DMS53 treated with DMSO at 0.1 percent for 48 hours (cell line): ENCODE results near the gene ANKRD35.
"Not testable (repeated sequence)": the region's sequence is repeated elsewhere in the genome, so short reads cannot be mapped to it uniquely, and the experiment has no call there.

Experiments
- DNase-seq: peaks from one replicate; lab custom pipeline; 2025; ENCODE audit not compliant: unreplicated experiment; lab: John Stamatoyannopoulos, UW

ANKRD35 gene, protein sequence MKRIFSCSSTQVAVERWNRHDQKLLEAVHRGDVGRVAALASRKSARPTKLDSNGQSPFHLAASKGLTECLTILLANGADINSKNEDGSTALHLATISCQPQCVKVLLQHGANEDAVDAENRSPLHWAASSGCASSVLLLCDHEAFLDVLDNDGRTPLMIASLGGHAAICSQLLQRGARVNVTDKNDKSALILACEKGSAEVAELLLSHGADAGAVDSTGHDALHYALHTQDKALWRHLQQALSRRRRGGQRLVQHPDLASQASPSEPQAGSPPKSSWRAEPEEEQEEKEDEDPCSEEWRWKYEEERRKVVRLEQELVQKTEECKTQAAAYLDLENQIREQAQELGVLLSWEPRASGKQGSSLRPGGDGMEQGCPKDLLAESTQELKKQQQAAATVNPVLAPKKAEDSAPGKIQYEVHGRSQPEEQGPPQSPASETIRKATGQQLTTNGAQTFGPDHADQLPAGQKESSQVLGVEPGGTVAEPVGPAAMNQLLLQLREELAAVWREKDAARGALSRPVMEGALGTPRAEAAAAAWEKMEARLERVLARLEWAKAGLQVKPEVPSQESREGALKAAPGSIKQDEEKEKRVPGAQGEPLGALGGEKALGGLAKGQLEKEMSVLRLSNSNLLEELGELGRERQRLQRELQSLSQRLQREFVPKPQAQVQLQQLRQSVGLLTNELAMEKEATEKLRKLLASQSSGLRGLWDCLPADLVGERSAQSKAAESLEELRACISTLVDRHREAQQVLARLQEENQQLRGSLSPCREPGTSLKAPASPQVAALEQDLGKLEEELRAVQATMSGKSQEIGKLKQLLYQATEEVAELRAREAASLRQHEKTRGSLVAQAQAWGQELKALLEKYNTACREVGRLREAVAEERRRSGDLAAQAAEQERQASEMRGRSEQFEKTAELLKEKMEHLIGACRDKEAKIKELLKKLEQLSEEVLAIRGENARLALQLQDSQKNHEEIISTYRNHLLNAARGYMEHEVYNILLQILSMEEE

DNA sequence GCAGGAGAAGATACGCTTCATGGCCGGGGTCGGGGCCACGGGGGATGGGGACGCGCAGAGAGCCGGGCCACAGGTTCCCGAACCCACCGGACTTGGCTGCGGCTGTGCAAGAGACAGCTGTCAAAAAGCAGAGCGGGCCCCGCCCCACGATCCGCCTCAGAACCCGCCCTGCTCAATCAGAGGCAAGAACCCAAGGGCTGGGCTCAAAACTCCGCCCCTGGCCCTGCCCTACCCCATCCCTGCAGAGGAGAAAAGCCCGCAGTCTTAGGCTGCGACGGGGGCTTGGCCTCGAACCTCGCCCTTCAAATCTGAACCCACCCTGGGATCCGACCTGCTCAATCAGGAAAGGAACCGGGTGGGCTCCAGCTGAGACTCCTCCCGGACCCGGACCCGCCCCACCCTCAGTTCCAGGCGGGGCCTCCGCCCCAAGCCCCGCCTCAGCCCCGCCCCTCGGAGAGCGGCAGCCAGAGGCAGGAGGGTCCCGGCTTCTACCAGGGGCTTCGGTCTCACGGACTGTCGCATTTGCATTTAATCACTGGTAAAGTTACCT, at the start of gene ANKRD35:
Gene ANKRD35 (minus strand): TSS at position 129 of the 550 bp plus-strand sequence. CDS start 108 bp downstream, at position 21.
- peak; percentile 52 for DNase-seq

DNA sequence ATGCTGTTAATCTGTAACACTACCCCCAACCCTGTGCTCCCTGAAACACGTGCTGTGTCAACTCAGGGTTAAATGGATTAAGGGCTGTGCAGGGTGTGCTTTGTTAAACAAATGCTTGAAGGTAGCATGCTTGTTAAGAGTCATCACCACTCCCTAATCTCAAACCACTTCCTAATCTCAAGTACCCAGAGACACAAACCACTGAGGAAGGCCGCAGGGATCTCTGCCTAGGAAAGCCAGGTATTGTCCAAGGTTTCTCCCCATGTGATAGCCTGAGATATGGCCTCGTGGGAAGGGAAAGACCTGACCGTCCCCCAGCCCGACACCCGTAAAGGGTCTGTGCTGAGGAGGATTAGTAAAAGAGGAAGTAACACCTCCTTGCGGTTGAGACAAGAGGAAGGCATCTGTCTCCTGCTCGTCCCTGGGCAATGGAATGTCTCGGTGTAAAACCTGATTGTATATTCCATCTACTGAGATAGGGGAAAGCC, 46.9 kb upstream of the ANKRD35 start:
- not testable (repeated sequence) for DNase-seq

DNA sequence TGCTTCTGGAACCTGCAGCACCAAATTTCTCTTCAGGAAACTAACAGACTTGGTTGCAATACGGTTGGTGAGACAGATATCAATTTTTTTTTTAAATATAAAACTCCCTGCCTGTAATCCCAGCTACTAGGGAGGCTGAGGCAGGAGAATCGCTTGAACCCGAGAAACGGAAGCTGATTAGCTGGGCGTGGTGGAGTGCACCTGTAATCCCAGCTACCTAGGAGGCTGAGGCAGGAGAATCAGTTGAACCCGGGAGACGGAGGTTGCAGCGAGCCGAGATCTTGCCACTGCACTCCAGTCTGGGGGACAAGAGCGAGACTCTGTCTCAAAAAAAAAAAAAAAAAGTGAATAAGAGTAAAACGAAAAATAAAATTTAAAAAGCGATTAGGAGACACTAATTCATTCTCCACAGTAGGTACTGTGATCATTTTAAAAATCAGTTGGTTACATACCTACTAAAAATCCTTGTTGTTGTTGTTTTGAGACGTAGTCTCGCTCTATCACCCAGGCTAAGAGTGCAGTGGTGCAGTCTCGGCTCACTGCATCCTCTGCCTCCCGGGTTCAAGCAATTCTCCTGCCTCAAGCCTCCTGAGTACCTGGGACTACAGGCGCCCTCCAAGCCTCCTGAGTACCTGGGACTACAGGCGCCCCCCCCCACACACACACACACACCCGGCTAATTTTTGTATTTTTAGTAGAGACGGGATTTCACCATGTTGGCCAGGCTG, 42.4 kb upstream of the ANKRD35 start:
- no peak for DNase-seq

DNA sequence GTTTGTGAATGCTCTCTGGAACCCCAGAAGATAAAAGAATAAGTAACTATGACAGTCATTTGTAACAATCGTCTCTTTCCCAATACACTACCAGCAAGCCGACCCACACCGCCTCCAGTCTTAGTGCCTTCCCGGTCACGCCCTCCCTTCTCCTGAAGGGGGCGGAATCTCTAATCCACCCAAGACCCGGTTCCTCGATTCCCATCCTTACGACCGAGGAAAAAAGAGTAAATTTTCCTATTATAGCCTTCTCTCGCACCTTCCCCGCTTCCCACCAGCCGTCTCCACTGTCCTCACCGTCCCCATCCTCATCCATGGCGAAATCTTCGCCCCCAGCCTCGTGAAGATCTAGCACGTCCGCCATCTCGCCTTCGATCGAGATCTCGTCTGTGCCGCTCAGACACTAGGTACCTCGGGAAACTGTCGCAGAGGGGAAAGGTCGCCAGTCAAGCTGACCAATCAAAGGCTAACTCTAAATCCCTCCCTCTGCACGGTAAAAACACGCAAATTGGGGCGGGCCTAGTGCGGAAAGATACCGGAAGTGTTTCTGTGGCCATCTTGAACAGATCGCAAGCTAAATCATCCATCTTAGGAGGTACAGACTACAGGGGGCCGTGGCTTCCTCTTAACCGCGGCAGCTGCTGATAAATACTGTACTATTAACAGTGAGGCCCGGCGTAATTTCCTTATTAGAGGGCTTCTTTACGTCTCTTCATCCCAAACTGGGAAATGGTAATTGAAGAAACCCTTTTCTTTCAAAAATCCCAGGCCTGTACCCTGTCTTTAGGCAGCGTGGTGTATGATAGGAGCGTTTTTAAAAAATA, 41.6 kb upstream of the ANKRD35 start, which contains the start of gene RBM8A:
Gene RBM8A (minus strand): TSS at position 422 of the 824 bp plus-strand sequence. CDS start 58 bp downstream, at position 364.
- peak; percentile 97 for DNase-seq

DNA sequence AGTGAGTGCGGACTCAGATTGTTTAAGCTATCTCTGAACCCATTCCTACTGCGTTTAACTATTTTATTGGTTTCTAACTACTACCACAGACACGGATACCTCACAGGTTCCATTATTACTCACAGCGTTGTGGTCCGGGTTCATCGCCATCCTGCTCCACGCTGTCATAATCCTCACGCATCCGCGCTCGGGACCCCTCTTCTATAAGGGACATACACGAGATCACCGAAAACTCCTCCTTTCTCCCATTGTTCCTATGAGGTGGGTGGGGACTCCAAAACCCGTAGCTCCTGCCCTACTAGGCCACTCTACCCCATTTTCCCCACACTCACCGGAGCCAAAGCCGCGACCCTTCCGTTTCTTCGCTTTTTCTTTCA, 41.0 kb upstream of the ANKRD35 start:
- DNase-seq, result no peak

DNA sequence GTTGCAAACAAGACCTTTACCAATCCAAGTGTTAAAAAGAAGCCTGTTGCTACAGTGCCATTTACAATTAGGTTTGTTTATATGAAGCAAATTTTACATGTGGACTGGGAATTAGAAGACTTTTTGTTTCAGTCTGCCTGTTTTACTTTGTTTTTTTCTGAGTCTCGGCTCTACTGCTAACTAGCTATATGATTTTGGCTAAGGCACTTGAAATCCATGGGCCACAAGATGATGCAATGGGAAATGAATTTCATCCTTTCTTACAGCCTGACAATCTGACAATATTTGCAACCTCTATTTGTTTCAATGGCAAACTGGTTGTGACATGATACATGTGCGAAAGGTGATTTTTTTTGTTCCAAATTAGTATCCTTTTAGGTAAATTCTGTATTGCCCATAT, 36.6 kb upstream of the ANKRD35 start:
- no peak for DNase-seq

DNA sequence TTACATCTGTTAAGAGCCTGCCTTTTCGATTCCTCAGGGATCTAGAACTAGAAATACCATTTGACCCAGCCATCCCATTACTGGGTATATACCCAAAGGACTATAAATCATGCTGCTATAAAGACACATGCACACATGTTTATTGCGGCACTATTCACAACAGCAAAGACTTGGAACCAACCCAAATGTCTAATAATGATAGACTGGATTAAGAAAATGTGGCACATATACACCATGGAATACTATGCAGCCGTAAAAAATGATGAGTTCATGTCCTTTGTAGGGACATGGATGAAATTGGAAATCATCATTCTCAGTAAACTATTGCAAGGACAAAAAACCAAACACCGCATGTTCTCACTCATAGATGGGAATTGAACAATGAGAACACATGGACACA, 34.6 kb upstream of the ANKRD35 start:
- not testable (repeated sequence) for DNase-seq

DNA sequence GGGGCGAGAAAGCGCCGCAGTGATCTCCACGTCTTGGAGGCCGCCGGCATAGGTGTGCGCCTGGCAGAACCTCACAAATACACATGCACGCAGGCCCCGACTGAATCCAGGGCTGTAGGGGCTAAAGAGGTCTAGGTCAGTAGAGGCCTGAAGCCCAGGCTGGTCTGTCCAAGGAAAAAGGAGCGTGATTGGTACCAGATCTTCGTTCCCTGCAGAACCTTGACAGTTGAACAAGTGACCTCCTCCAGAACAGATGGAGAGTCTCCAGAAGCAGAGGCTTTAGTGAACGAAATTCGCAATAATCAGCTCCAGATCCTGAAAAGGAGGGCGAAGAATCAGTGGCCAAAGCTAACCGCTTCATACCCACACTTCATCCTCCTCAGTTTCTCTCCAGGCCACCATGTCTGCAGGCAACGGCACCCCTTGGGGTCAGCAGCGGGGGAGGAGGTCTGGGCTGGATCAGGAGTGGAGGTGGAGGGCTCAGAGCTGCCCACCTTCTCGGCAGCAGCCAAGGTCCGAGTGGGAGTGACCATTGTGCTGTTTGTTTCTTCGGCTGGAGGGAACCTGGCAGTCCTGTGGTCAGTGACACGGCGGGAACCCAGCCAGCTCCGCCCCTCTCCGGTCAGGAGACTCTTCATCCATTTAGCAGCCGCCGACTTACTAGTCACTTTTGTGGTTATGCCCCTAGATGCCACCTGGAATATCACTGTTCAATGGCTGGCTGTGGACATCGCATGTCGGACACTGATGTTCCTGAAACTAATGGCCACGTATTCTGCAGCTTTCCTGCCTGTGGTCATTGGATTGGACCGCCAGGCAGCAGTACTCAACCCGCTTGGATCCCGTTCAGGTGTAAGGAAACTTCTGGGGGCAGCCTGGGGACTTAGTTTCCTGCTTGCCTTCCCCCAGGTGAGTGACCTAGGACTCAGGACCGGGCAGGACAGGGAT, 33.6 kb upstream of the ANKRD35 start:
- peak; percentile 43 for DNase-seq

DNA sequence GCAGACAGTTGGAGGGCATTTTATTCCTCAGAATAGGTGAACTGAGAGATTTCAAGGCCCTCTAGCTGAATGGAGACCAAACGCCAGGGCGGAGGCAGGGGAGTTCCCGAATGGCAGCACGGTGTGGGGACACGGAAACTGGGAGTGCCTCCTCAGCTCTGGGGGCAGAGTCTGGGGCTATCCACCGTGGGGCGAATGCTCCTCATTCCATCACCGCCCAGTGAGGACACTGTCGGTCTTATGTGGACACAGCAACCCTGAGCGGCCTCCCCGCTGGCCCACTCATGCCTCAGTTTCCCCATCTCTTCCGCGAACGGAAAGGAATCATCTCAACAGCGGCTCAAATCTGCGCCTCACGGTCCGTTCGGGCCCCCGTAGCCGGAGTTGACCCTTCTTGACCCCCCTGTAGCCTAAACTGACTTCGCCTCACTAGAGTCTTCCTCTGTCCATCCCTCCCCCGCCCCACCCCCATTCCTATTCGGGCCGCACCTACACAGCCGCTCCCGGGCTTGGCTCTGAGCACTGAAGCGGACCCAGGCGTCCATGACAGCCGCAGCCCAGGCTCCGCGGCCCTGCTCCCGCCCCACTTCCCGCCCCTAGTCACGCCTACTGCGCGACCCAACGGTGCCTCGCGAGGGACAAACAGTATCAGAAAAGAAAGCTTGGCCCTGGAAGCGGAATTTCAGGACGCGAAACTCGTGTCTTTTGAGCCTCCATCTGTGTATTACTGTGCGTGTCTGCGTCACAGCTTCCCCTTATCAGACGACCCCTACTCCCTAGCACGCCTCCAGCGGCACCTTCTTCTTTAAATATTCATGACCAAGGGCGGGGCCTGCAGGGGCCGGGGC, 32.7 kb upstream of the ANKRD35 start, which contains the start of gene PEX11B:
Gene PEX11B (minus strand): TSS at position 574 of the 848 bp plus-strand sequence. CDS start 29 bp downstream, at position 545.
- peak; percentile 80 for DNase-seq

DNA sequence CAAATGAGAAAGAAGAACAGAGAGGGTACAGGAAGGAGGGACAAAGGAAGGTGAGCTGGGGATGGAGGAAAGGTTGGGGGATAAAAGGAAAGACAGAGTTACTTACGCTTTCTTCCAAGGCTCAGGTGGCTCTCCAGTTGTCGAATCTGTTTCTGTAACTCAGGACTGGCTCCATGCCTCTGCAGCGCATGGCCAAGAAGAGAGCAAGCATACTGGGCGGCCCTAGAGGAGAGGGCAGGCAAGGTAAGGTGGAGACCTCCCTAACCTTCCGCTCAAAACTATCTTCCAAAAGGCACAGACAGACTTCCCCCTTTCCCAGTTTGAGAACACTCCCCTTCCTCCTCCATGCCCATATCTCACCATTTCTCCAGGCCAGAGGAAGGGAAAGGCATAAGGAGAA, 31.9 kb upstream of the ANKRD35 start:
- no peak for DNase-seq

DNA sequence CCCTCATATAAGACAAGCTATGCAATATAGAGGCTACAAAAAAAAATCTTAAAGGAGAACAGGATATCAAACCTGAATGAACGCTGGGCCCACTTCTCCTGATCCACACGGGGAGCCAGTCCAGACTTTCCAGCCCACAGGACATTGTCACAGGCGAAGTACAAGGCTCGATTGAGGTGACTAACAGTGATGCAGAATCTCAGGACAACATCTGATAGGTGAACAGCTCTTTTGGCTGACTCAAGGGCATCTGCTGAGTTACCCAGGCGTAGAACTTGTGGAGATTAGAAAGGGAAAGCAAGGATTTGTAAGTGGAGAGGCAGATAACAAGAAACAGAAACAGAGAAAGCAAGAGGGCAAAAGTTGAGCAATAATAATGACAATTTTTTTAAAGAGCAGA, 31.1 kb upstream of the ANKRD35 start:
- no peak for DNase-seq

DNA sequence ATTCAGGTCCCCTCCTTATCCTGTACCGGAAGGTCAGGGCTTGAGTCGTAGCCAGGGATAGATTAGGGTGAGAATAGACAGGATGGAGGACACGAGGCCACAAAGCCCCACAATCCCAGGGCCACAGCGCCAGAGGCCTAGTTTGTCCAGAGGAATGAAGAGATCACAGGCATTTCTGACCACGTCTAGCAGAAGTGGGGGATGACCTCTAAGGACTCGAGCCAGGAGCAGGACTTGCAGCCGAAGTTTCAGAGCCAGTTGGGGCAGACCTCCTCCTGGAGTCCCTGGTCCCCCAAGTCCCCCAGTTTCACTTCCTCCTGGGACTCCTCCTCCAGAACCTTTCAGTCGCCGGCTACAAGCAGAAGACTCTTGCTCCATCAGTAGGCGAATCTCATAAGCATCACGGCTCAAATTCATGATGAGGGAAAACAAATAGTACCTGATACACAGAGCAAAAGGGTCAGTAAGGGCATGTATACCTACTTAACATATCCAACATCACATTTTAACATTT, 26.5 kb upstream of the ANKRD35 start:
- no peak for DNase-seq

DNA sequence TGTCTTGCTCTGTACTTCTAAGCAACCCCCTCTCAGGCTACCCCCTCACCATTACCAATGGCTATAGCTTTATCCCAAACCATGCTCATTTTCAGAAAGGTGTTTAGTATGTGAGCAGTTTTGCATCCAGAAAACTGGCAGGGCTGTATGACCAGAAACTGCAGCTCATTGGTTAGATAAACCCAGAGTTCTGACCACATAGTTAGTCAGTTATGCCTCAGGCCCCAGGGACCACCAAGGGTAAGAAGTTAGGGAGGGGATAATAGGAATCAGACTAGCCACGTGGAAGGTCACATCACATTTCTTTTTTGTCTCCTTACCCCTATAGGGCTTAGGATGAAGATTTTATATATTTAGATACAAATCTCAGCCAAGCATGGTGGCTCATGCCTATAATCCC, 23.0 kb upstream of the ANKRD35 start:
- no peak for DNase-seq

DNA sequence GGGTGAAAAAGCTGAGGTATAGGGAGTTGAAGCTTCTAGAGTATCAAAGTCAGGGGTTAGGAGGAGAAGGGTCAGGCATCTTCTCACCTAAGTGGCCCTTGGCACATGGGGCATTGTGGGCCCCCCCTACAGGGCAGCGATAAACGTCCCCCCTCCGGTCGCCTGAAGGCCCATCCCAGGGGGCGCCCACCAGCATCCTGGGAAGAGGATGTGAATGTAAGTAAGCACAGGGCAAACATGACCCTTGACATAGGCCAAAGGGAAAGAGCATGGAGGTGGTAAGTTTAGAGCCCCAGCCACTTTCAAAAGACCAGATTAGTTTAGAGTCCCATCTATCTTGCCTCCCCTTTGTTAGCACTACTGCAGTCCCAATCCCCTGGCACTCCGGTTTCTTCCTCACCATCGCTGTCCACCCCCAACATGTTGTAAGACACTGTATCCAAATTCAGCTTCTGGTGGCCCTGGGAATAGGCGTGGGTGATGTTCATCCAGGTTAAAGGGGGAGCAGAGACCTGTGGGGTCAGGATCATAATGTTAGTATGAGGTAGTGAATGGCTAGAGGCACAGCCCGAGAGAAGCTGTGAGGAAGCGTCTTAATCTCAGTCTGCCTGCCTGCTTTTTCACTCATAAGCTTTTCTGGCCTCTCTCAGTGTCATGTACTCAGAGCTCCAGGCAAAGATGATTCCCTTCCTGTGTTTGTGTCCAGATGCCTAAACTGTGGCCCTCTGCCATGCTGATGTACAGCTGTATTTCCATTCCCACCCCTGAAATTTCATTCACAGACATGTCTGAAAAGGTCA, 21.5 kb upstream of the ANKRD35 start:
- DNase-seq, result no peak

DNA sequence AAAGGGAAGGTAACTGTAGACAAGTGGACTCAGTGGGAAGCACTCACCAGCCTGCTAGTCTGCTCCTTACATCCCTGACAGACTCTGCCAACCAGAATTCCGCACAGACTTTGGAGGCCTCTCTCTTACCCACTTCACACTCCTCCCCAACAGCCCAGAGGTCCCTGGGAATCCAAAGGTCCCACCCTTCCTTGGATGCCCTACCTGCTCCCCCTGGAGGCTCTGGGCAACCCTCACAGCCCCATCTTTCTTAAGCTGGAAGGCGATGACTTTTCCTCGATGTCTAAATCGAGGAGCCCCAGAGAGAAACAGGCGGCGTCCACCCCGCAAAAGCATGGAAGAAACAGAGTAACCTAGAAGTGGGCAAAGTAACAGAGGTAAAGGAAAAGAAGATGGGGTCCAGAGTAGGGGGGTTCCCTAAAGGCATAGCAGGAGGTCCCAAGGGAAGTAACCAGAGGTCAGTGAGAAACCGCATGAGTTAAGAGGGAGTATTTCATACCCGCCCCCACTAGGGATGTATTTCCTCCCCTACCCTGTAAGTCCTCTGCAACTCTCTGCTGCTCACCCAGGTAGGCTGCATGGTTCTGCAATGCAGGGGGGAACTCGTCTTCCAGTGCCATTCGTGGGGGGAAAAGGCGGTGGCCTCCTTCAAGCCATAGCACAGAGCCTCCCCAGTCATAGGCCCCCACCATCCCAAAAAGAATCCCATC, 15.8 kb upstream of the ANKRD35 start:
- DNase-seq, result no peak

DNA sequence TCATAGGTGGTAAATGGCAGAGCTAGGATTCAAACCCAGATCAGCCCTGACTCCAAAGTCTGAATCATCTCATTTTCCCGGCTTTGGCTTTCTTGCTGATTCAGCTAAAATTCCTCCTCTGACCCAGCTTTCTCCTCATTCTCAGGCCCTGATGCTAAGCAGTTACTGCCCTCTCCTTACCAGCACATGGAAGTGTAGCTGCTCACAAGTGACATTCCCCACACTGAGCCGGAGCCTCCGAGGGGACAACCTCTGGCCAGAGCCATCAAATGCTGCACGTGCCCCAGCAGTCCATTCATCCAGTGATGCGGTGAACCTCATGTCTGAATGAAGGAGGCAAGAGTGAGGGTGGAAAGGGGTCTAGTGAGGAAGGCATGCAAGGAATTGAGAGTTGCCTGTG, 13.1 kb upstream of the ANKRD35 start:
- no peak for DNase-seq
